PFSK-1 (cell line): ENCODE data around the gene CHMP6.

Experiments used
- POLR2AphosphoS5 ChIP-seq: IDR thresholded peaks from 2 replicates; pipeline ENCODE4 v1.6.1; 2012; ENCODE audit warnings: low read depth, mild to moderate bottlenecking, control low read depth, low read length, moderate library complexity
- SIN3A ChIP-seq: IDR thresholded peaks from 2 replicates; pipeline ENCODE4 v1.6.1; 2012; ENCODE audit warnings: mild to moderate bottlenecking, low read length, moderate library complexity, borderline replicate concordance; ENCODE audit not compliant: insufficient read depth

DNA sequence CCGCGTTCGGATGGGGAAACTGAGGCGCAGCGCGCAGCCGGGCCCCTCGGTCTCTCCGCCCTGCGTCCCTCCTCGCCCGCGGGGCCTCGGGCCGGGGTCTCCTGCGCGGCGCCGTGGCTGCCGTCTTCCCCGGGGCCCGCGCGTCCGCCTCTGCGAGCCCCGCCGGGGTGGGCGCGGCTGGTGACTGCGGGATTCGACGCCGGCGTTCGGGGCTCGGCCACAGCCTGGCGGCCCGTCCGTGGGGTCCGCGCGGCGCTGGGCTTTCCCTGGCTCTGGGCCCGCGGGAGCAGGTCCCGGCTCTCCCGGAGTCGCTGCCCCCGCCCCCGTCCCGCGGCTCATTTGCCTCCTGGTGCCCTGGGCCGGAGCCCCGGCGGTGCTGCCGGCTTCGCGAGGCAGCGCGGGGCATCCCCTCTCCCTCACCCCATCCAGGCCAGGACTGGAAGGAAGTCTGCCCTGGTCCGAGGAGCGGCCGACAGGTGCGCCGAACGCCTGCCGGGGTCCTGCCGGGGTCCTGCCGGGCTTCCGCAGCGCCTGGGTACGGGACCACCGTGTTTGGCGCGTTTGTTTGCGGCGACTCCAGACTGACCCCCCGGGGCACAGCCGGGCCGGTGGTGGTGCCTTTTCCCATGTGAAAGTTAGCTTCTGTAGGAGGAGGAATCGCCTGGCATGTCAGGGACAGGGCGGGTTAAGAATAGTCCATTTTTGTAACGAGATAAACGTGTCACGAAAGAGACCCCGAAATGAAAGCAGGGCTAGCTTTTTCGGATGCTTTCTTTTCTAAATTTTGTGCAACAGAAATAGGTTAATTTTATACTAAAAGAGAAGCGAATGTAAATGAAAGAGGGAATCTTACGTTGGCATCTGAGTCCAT is 671 bp downstream of the CHMP6 start:
- TF ChIP-seq POLR2AphosphoS5 (no peak), SIN3A (no peak)
